HG03103 (cell line): ENCODE data around the gene INTS2.
"Not testable (repeated sequence)": the region's sequence is repeated elsewhere in the genome, so short reads cannot be mapped to it uniquely, and the experiment has no call there.

Experiments
- ATAC-seq: cut with Tn5 transposase; IDR thresholded peaks from one replicate; pipeline ENCODE4 v1.9.1; 2021; ENCODE audit warnings: low read depth; ENCODE audit not compliant: unreplicated experiment

The INTS2 gene, protein sequence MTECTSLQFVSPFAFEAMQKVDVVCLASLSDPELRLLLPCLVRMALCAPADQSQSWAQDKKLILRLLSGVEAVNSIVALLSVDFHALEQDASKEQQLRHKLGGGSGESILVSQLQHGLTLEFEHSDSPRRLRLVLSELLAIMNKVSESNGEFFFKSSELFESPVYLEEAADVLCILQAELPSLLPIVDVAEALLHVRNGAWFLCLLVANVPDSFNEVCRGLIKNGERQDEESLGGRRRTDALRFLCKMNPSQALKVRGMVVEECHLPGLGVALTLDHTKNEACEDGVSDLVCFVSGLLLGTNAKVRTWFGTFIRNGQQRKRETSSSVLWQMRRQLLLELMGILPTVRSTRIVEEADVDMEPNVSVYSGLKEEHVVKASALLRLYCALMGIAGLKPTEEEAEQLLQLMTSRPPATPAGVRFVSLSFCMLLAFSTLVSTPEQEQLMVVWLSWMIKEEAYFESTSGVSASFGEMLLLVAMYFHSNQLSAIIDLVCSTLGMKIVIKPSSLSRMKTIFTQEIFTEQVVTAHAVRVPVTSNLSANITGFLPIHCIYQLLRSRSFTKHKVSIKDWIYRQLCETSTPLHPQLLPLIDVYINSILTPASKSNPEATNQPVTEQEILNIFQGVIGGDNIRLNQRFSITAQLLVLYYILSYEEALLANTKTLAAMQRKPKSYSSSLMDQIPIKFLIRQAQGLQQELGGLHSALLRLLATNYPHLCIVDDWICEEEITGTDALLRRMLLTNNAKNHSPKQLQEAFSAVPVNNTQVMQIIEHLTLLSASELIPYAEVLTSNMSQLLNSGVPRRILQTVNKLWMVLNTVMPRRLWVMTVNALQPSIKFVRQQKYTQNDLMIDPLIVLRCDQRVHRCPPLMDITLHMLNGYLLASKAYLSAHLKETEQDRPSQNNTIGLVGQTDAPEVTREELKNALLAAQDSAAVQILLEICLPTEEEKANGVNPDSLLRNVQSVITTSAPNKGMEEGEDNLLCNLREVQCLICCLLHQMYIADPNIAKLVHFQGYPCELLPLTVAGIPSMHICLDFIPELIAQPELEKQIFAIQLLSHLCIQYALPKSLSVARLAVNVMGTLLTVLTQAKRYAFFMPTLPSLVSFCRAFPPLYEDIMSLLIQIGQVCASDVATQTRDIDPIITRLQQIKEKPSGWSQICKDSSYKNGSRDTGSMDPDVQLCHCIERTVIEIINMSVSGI

DNA sequence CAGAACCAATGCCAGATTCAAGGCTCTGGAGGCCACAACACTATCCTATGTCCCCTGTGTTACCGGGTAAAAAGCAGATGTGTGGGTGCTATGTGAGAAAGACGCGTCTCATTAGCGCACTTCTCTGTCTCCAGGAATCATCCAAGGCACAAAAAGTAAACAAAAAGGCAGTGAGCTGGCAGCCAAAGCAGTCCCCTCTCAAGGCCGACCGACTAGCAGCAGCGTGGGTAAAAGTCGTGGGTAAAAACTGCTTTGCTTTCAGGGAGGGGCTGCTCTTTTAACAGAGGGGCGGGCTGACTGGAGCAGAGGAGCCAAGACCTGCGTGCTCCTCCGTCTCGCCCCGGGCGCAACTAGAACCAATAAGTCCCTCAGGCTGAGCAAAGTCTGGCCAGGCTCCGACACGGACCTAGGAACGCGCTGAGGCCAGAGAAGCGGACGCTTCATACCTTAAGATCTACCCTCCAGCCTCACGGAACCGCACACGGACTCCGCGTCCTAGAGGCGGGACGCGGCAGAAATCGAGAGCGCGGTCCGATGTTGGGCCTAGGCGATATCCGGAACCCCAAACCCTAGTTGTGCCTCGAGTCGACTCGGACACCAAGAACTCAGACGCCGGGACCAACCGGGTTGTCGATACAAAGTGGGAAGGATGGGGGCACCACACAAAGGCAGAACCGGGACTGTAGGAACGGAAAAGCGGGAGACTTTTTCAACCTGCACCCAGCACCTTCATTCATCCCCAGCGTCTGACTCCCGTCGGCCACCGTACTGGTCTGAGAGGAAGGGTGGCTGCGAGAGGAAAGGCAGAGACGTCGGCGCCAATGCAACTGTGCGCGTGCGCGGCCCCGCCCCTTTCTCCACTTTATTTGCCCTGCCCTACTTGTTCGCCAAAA, at the start of gene INTS2:
Gene INTS2, minus strand, starts transcription at position 775 of the 893 bp plus-strand sequence. CDS start 1,338 bp downstream, outside the sequence.
- peak; percentile 80 for ATAC-seq

DNA sequence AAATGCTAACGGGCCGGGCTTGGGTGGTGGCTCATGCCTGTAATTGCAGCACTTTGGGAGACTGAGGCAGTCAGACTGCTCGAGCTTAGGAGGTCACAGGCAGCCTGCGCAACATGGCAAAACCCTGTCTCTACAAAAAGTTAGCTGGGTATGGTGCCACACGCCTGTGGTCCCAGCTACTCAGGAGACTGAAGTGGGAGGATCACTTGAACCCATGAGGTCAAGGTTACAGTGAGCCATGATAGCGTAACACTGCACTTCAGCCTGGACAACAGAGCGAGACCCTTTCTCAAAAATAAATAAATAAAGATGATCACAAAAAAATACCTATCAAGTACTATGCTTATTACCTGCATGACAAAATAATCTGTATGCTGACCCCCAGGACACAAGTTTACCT, 46.3 kb upstream of the INTS2 start:
- no peak for ATAC-seq

DNA sequence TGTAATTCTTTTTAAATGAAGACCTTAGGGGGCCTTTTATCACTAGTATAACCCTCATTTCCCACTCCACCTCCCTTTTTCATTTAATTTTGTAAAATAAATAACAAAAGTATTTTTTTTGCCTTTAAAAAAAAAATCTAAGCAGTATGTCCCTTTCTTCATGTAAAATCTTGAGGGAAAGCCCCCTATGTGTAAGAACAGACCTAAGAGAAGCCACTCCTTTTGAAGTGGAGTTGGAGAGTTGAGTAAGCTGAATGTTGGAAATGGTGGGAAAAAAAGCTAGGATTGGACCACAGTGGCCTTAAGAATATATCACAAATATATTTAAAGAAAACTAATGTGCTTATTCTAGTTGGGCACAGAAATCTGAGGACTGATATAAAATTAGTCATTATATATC, 44.5 kb upstream of the INTS2 start:
- ATAC-seq = no peak

DNA sequence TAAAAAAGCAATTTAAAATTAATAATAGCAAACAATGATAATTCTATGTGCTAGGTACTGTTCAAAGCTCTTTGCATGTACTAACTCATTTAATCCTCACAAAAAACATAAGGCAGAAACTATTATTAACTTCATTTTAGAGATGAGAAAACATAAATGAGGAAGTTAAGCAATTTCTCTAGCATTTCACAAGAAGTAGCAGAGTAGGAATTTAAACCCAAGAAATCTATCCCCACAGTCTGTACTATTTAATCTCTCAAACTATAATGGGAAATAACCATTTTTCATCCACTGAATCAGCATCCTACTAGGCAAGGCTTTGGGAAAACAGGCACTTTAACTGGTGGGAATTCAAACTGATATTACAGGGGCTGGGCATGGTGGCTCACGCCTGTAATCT, 42.2 kb upstream of the INTS2 start:
- ATAC-seq = no peak

DNA sequence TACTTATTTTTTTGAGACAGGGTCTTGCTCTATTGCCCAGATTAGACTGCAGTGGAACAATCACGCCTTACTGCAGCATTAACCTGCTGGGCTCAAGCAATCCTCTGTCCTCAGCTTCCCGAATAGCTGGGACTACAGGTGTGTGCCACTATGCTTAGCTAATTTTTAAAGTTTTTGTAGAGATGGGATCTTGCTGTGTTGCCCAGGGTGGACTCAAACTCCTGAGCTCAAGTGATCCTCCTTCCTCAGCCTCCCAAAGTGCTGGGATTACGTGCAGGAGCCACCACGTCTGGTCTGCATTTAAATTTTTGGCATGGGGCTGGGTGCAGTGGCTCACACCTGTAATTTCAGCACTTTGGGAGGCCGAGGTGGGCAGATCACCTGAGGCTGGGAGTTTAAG, 41.0 kb upstream of the INTS2 start:
- ATAC-seq = no peak

DNA sequence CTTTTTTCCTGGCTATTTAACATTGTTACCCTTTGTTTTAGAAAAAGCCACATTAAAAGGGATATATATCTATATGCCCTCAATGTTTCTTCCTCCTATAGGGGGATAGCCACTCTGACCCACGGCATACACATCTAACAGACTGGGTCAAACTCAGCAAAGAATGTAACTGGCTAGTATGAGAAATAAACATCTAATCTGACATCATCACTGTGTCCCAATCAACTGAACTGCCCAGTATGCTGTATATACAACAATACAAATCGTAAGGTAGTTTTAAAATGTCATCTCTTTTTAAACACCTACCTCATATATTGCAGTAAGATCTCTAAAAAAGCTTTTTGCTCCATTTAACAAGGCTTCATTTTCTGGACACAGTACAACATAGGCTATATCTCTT, 39.9 kb upstream of the INTS2 start:
- ATAC-seq = no peak

DNA sequence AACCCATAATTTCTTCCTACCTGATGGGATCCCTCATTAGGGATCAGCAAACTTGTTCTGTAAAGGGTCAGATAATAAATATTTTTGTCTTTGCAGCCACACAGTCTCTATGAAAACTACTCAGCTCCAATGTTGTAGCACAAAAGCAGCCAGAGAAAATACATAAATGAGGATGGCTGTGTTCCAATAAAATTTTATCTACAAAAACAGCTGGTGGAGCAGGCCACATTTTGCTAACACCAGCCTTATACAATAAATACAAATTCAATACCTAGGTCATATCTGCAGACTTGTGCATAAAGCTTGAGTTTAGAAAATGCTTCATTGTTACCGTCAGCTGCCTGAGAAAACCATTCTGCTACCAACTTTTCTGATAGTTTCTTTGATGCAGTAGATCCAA, 38.4 kb upstream of the INTS2 start:
- no peak for ATAC-seq

DNA sequence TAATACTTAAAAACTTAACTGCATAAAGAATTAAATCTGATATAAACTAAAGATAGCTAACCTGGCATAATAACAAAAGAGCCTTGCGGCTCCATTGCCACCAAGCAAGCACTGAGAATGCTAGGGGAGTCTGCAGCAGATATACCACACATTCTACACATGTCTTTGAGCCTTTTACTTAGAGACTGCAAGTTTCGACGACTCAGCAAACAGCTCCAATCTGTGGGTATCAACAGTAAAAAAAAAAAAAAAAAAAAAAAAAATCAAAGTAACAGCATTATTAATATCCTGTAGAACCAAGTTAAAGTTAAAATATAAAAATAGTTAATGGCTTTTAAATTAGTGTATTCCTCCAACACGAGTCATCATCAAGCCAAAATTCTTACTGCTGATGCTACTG, 27.8 kb upstream of the INTS2 start:
- ATAC-seq = no peak

DNA sequence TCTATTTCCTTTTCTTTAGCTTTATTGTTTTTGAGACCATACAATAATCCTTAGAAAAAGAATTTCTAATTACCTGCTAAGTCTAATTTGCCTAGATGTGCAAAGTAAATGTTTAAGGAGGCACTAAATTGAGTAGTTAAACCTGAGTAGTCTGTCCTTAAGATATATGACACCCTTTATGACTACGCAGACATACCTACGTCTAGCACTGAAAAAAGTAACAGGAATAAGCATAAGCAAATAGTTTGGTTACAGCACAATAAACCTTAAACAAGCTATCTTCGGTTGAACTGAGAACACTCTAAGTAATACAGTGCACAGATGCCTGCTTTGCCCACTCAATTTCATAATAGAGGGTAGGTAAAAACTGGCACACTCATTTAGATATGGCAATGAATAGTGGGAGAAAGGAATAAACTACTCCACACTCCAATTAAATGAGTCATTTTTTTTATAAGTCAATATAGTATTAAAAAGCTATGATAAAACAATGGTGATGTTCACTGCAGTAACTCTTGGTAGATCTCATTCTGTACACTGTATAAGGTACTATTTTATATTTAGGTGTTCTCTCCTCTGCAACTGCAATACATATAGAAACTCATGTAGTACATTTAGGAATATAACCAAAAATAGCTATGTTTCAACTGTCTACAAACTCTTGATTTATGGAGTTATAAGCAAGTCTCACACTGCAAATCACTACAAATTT, 19.7 kb upstream of the INTS2 start:
- no peak for ATAC-seq

DNA sequence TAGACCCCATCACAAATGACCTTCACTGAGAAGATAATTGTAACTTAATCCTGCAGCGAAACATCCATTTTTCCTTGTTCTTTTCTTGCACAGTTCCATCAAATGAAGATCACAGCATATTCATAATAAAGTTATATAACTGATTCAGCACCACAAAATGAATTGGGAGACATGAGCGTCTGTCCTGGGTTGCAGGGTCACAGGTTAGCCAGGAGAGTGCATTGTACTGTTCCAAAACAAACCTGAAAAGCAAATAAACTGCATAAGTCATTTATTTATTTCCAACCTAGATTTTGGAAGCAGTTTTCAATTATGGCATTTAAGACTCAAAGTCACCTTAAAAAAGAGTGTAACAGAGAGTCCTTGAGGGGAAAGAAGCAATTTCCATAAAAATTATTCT, 18.6 kb upstream of the INTS2 start:
- no peak for ATAC-seq

DNA sequence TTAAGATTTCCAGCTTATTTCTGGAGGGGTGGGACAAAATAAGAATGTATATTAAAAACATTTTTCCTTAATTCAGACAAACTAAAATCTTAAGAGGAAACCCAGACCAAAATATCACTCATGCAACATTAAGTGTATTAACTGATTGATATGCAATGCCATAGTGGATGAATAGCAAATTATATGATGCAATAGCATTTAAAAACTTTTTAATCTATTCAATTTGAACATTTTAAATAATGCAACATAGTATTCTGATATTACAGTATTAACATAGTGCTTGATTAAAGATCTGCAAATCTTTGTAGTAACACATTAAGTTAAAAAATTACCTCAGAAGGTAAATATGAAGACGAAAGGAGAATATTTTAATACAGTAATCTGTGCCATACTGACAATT, 15.3 kb upstream of the INTS2 start:
- ATAC-seq = no peak

DNA sequence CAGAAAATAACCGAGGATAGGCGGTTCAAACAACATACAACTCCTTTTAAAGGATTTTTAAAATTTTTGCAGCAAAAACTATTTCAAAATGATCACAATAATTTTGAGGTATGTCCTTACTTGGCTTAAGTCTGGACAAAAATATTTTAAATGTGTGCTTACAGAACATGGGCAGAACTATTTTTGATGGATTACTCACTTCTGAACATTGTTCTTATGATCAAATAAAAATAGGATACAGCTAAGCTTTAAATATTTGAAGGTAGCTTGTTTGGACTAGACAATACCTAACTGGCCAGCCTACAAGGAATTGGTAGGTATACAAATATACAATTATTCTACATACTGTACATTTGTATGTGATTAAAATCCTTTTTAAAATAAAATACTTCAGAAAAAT, 14.3 kb upstream of the INTS2 start:
- ATAC-seq = no peak

DNA sequence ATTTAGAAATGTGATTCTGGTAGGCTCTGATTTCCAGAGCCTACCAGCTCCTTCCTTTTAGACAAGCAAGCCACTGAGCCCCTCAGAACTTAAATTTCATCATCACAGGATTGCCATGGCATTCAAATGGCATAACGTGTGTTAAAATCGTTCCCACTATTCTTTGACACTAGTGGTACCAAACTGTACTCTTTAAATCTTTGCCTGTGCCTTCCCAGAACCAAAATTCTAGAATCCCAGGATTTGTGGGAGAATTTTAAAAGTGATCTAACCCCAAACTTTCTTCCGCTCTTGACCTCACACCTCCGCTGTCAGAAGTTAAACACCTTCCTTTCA, 287 bp upstream of the INTS2 start:
- no peak for ATAC-seq

DNA sequence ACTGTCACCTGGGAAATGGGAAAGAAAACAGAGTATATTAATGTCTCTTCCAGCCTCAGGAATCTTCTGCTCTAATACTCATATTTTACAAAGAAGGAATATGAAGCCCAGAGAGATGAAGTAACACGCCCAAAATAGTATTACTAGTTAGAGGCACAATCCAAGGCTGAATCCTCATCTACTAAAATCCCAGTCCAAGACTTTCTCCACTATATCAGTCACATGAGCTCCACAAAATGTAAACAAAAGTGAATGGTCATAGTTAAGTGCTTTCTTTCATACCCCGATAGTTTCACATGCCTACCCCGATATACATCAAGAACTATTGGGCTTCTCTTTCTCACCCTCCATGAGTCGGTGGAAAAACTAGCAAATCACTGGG, 965 bp downstream of the INTS2 start:
- ATAC-seq = no peak

DNA sequence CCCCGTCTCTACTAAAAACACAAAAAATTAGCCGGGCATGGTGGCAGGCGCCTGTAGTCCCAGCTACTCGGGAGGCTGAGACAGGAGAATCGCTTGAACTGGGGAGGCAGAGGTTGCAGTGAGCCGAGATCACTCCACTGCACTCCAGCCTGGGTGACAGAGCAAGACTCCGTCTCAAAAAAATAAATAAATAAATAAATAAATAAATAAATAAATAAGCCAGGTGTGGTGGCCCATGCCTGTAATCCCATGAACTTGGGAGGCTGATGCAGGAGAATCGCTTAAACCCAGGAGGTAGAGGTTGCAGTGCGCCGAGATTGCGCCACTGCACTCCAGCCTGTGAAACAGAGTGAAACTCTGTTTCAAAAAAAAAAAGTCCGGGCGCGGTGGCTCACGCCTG, 12.6 kb downstream of the INTS2 start:
- ATAC-seq = not testable (repeated sequence)

DNA sequence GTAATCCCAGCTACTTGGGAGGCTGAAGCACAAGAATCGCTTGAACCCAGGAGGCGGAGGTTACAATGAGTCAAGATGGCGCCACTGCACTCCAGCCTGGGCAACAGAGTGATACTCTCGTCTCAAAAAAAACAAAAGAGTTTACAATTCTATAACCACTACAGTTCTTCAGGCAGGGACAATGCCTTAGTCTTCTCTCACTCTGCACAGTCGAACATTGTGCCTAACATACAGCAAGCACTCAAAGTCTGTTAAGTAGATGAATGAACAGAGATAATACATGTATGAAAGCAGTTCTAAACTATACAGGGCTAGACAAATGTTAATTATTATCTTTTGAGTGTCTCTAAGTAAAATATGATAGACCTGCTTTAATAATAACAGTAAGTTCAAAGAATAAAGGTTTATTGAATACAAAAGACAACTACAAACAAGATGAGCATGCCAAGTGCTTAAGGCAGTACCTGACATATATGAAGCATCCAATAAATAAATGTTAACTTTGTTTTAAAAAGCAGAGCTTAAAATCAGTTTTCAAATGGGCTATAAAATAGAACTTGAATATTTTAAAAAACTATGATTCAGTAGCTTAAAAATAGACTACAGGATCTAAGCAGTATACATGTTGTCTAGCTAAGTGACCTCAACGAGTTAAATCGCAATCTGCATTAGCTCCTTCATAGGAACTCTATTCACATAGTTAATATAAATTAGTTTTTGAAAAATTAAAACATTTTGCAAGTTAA, 19.3 kb downstream of the INTS2 start:
- no peak for ATAC-seq

DNA sequence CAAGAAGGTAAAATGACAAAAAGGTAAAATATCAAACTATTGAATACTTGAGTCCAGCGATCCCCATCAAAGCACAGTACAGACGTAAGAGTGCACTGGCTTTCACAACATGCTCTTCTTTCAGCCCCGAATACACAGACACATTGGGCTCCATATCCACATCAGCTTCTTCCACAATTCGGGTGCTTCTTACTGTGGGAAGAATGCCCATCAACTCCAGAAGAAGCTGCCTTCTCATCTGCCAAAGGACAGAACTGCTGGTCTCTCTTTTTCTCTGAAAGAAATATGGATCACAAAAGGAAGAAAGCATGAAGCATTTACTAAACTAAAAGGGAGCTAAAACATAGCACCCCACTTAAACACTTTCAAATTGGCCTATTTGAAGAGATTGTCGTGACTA, 20.4 kb downstream of the INTS2 start:
- no peak for ATAC-seq

DNA sequence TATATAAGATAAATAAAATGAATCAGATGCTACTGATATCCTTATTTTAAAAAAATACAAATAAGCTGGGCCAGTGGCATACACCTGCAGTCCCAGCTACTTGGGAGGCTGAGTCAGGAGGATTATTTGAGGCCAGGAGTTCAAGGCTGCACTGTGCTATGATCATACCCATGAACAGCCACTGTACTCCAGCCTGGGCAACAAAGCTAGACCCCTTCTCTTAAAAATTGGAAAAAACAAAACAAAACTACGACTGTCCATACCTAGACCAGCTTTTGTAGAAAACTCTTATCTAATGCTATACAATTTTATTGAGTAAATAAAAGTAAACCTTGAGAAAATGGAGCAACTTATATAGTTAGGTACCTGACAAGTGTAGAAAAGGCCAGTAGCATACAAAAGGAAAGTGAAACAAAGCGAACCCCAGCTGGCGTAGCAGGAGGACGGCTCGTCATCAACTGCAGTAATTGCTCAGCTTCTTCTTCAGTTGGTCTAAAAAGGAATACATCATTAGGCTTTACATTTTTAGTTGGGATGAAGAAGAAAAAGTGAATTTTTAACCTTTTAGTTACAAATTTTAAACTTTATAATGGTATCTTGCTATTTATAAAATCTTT, 23.6 kb downstream of the INTS2 start:
- no peak for ATAC-seq

DNA sequence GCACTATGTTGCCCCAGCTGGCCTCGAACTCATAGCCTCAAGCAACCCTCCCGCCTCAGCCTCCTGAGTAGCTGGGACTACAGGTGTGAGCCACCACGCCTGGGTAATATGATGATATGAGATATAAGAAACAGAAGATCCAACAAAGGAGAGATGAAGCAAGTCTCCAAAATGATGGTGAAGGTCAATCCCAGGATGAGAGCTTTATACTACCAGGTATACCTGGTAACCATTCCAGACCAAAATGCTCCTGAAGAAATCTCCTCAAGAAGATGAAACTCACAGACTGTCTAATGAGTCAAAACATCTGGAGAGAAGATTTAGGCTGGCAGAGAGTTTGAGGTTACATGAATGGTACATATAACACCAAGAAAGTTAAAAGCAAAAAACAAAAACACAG, 24.5 kb downstream of the INTS2 start:
- no peak for ATAC-seq
